GM23248 (cell line): ENCODE results near the gene LIX1L.

Experiments
- EZH2 ChIP-seq: fragments of 200-600 bp; sonication (generic); IDR thresholded peaks from 2 replicates; pipeline ENCODE4 v1.6.1; 2018; ENCODE audit warnings: antibody characterized with exemption, mild to moderate bottlenecking; ENCODE audit not compliant: insufficient read depth, poor library complexity, severe bottlenecking
- EZH2phosphoT487 ChIP-seq: fragments of 200-600 bp; sonication (generic); IDR thresholded peaks from 2 replicates; pipeline ENCODE4 v1.6.1; 2018; ENCODE audit warnings: antibody characterized with exemption, moderate library complexity, mild to moderate bottlenecking, low read depth; ENCODE audit not compliant: insufficient read depth

- TF ChIP-seq EZH2 (no peak), EZH2phosphoT487 (no peak)
Observed at GRCh38 chr1:145906954-145907753, 50.7 kb downstream of the LIX1L start.
